ENCODE results near the gene NADSYN1.

- TF ChIP-seq CTCF (IDR thresholded peaks at IDR 0.05), result no peak
- no peak for TF ChIP-seq POLR2AphosphoS5 (IDR thresholded peaks at IDR 0.05; ENCODE audit: insufficient read depth in 1 of 2, low read depth in 1 of 2)
These were observed 19.4 kb downstream of the NADSYN1 start for GRCh38 chr11:71472357-71472885.
